ENCODE results near the gene FGF16.
"Not testable (repeated sequence)": the region's sequence is repeated elsewhere in the genome, so short reads cannot be mapped to it uniquely, and the experiment has no call there.

Gene FGF16

GRCh38 chrX:77446908-77447652 is at the start of gene FGF16:
TSS of gene FGF16 (plus strand) at chrX:77447389. CDS start at chrX:77447675, 286 bp downstream.
- peak; percentile 47 for DNase-seq

GRCh38 chrX:77398330-77398954 is 48.7 kb upstream of the FGF16 start:
- no peak for DNase-seq

GRCh38 chrX:77404419-77404818 is 42.8 kb upstream of the FGF16 start:
- DNase-seq = no peak

DNA sequence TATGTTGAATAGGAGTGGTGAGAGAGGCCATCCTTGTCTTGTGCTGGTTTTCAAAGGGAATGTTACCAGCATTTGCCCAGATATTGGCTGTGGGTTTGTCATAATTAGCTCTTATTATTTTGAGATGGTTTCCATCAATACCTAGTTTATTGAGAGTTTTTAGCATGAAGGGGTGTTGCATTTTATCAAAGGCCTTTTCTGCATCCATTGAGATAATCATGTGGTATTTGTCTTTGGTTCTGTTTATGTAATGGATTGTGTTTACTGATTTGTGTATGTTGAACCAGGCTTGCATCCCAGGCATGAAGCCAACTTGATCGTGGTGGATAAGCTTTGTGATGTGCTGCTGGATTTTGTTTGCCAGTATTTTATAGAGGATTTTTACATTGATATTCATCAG is 39.4 kb upstream of the FGF16 start:
- not testable (repeated sequence) for DNase-seq

DNA sequence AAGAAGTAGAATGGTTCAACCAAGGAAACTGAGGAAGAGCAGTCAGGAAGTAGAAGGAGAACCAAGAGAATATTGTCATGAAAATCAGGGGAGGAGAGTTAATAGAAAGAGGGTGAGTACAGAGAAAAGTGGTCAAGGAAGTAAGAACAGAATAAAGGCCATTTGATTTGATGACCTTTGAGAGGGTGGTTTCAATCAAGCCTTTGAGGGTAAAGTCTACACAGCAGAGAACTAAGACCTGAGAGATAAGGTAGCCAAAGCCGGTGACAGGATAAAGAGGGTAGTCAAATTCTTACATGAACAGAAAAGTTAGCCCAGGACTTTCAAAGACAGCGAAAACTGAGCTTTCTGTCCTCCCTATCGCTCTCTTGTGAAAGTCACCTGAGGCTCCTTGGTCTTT is 34.6 kb upstream of the FGF16 start:
- no peak for DNase-seq

DNA sequence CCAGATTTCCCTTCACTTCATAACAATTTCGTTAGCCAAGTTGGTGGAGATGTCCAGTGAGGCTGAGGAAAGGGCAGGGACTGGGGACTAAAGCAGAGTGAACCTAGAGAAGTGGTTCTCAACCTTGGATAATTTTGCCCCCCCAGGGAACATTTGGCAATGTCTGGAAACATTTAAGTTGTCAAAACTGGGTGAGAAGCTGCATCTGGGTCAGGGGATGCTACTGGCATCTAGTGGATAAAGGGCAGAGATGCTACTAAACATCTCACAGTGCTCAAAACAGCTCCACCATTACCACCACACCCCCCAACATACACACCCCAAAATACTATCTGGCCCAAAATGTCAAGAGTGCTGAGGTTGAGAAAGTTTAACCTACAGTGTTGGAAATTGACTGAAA is 32.0 kb upstream of the FGF16 start:
- no peak for DNase-seq

GRCh38 chrX:77415882-77416281 is 31.3 kb upstream of the FGF16 start:
- DNase-seq = no peak

DNA sequence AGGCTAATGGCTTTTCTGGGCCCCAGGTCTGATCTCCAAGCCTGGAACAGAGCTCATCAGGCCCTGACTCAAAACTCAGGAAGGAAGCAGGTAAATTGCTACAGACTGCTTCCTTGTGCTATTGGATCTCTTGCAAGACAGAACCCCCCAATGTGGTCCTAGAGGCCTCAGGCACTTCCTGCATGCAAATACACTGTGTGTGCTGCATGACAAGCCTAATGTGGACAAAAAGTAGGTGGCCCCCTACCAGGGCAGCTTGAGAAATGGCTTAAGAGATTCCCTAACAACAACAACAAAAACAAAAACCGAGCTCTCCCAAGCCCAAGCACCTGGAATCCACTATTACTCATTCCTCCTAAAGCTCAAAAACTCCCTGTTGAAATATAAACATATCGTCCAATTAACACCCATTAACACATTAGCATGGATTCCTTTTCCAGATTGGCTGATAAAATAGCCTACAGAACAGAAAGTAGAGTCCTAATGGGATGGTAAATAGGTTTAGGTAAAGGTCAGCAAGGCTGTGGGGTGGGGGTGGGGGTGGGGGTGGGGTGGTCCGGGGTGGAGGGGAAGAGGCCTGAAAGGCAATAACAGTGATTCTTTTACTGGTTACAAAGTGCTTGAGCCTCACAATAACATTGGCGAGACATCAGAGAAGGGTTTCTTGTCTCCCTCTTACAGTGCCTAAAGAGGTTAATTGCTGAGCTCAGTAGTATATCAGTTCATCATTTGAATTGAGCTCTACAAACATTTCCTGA is 24.1 kb upstream of the FGF16 start:
- DNase-seq = no peak

DNA sequence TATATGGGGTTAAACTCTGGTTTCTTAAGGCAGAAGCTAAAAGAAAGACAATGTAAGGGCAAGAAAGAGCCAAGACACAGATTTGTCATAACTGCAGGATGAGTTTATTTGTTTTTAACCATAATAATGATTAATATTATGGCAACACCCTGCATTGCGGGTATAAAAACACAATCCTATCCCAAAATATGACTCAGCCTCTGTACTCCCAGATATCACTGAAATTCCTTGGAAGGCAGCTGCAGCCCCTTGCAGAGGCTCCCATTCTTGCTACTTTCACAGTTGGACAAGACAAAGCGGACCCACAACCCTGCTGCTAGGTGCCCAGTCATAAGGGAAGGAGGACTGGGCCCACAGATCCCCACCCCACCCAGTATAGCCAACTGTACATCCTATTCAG is 20.4 kb upstream of the FGF16 start:
- no peak for DNase-seq

GRCh38 chrX:77427611-77428010 is 19.6 kb upstream of the FGF16 start:
- DNase-seq = no peak

DNA sequence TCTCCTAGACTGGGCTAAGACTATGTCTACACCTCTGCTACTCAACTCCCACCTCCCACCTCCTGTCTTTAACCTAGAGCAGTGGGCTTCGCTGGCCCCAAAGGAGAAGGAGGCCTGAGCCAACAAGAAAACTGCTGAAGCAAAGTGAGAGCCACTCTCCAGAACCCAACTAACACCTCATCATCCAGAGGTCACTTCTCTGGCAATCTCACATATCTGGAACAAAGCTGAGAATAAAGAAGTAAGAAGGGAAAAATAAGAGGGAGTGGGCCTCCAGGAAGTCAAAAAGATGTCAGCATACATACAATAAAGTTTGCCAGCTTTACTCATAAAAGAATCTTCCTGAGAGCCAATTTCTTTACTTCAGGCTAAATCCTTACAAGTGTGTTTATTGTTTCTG is 18.6 kb upstream of the FGF16 start:
- no peak for DNase-seq

GRCh38 chrX:77431227-77431626 is 16.0 kb upstream of the FGF16 start:
- DNase-seq = no peak

GRCh38 chrX:77433001-77433400 is 14.2 kb upstream of the FGF16 start:
- no peak for DNase-seq

DNA sequence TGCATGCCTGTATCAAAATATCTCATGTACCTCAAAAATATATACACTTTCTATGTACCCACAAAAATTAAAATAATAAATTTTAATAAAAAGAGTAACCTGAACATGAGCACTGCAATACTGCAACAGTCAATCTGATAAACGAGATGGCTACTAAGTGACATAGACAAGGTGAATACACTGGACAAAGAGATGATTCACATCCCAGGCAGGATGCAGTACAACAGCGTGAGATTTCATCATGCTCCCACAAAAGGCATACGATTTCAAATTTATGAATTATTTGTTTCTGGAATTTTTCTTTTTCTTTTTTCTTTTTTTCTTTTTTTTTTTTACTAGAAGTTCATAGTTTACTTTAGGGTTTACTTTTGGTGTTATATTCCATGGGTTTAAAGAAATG is 12.2 kb upstream of the FGF16 start:
- no peak for DNase-seq

DNA sequence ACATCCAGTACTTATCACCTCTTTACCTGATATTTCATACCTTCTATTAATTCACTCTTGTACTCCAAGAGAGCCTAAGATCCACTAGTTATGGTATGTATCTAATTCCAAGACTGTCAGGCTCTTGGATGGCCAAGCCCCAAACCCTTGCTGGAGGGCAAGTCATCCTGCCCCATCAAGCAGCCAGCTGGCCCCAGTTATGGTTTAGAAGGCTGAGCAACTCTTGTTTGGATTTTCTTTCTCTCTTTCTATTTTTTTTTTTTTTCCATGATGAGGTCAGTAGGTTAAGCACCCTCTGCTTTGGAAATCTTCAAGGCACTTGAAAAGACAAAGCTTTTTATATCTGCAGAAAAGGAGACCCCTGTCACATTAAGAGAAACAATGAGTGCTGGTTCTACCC is 10.9 kb upstream of the FGF16 start:
- DNase-seq = no peak

GRCh38 chrX:77436682-77437081 is 10.5 kb upstream of the FGF16 start:
- DNase-seq = no peak

GRCh38 chrX:77440330-77440729 is 6.9 kb upstream of the FGF16 start:
- no peak for DNase-seq

GRCh38 chrX:77441033-77441432 is 6.2 kb upstream of the FGF16 start:
- no peak for DNase-seq

DNA sequence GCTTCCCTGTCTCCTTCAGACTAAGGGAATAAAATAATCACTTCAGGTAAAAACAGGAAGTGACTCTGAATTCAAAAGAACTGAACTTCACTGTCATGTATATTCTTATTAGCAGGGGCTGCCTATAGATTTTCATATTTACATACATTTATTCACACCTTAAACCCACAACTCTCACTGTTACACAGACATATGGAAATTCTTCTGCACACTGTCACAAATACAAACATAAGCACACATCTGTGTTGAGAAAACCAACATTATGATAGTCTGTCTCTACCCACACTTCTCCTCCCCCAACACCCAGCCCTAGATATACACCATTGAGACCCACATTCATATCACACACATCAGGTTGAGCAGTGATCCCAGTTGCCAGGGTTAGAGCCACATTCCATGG is 5.7 kb upstream of the FGF16 start:
- no peak for DNase-seq

GRCh38 chrX:77442728-77443127 is 4.5 kb upstream of the FGF16 start:
- no peak for DNase-seq

DNA sequence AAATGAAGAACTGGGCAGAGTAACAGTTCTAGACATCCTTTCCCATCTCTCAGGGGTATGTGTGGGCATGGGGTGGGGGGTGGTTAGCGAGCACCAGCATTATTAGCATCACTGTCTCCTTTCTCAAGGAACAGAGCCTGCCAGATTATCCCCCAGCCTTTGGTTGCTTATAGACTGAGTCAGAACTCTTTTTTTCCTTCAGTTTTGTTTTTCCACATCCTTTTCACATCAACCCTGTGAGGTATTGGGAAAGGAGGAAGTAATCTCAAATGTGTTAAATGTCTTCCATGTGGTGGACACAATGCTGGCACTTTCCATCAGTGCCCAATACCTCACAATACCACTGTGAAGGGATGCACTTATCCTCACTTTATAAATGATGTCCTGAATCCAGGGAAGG is 3.1 kb upstream of the FGF16 start:
- DNase-seq = no peak

GRCh38 chrX:77444545-77444944 is 2.6 kb upstream of the FGF16 start:
- no peak for DNase-seq

DNA sequence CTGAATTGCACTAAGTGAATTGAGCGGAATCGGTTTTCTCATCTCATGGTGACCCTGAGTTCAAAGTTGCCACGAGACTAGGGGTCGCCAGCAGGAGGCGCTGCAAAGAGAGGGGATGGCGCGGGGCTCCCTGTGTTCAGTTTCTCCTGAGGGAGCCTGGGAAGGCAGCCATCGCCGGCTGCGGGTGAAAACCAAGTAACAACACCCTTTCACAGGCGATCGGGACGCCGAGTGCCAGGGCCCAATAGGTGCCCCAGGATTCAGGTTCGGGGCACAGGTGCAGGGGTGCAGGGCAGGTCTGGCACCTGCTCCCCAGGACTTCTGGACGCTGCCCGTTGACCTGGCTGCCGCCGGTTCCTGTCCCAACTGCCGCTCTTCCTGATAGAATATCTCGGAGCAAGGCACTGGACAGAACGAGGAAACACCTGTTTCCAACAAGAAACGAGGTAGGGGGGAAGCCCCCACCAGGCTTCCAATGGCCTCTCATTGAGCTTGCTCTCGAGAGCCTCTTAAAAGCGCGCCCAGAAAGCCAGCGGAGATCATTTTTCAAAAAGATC is 1.1 kb upstream of the FGF16 start:
- DNase-seq = peak; percentile 52

Measured in activated CD8-positive, alpha-beta memory T cell treated with anti-CD3 and anti-CD28 coated beads, Interleukin-2, amount 50 U/mL, for 48 hours (primary cell).